Right lobe of liver (tissue), 4 donors: Measurements from ENCODE around the gene IFT88.

ENCODE experiments used
- POLR2A ChIP-seq: fragments of 450-650 bp; IDR thresholded peaks from one replicate; pipeline ENCODE4 v1.6.1; 2017; ENCODE audit warnings: antibody characterized with exemption, mild to moderate bottlenecking
- TF ChIP-seq, protein P1 (sequence below), 4 donors: fragments of 200-600 bp in 3 of 4; fragments of 450-650 bp in 1 of 4; IDR thresholded peaks; one replicate each; pipeline versions ENCODE4 v1.5.1 to v1.8.0; 2016 to 2022; ENCODE audit warnings: antibody characterized with exemption in 4 of 4, mild to moderate bottlenecking in 2 of 4
- donor health status: DM: no; HTN: no; CAD: no.
- donor health status: DM: no; HTN: no; CAD: no.
- donor health status: DM: no; HTN: yes; CAD: no.

DNA sequence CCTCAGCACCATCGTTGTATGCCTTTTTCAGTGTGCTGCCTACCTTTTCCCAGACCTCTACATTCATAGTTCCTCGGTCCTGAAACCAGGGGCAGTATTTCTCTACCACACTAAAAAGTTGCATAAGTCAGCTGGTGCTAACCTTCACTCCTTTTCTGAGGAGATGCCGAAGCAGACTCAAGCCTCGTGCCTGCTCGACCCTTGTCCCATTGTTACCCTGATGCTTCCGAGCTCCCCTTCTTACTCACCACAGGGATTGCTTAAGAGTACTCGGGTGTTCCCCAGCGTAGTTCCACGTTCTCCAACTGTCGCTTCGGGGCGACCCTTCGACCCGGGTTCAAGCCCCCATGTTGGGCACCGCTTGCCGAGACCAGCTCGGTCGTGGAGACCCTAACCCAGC lies 117.6 kb downstream of the IFT88 start:
- TF ChIP-seq POLR2A = no peak
- TF ChIP-seq, protein P1, sequence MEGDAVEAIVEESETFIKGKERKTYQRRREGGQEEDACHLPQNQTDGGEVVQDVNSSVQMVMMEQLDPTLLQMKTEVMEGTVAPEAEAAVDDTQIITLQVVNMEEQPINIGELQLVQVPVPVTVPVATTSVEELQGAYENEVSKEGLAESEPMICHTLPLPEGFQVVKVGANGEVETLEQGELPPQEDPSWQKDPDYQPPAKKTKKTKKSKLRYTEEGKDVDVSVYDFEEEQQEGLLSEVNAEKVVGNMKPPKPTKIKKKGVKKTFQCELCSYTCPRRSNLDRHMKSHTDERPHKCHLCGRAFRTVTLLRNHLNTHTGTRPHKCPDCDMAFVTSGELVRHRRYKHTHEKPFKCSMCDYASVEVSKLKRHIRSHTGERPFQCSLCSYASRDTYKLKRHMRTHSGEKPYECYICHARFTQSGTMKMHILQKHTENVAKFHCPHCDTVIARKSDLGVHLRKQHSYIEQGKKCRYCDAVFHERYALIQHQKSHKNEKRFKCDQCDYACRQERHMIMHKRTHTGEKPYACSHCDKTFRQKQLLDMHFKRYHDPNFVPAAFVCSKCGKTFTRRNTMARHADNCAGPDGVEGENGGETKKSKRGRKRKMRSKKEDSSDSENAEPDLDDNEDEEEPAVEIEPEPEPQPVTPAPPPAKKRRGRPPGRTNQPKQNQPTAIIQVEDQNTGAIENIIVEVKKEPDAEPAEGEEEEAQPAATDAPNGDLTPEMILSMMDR (IDR thresholded peaks at IDR 0.05) = no peak
